ENCODE results near the gene USP24. TPM values are rescaled to one million over a fixed set of nuclear protein-coding genes. Genes with fewer than 3 reads are reported as not detected.

USP24 gene
- total RNA-seq, 1 experiment from 2014 or later = 38.5 TPM

DNA sequence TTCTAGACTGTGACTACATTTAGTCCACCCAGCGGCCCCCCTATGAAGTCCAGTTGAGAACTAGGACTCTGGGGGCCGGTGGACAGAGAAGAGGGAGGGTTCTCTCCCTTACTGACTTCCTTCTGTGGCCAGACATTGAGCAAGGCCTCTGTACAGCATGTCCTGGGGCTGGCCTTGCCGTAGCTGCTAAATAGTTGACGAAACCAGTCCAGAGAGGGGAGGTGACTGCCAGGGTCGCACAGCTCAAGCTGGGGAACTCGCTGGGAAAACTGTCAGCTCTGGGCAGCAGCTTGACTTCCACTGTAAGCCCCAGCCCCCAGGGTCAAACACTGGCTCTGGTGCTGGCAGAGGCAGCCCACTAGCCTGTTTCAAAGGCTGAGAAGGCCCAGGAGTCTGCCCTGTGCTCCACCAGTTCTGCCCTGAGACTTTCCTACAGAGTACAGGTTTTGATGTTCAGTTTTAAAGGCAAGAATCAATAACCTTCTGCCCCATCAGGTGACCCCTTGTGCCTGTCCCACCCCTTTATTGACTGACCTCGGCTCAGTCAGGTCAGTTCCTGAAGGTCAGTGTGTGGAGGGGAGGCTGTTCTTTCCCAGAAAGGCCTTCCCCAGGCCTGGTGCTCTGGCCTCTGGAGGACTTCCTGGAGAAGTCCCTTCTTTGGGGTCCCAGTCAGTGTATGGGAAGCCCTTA, 161.8 kb downstream of the USP24 start:
- Histone ChIP-seq H3K36me3 (ENCODE audit: low read depth, low read length) (no peaks in the 10 kb centered on the region), H3K4me3 (ENCODE audit: low read length) (no peak overlapping the region)

DNA sequence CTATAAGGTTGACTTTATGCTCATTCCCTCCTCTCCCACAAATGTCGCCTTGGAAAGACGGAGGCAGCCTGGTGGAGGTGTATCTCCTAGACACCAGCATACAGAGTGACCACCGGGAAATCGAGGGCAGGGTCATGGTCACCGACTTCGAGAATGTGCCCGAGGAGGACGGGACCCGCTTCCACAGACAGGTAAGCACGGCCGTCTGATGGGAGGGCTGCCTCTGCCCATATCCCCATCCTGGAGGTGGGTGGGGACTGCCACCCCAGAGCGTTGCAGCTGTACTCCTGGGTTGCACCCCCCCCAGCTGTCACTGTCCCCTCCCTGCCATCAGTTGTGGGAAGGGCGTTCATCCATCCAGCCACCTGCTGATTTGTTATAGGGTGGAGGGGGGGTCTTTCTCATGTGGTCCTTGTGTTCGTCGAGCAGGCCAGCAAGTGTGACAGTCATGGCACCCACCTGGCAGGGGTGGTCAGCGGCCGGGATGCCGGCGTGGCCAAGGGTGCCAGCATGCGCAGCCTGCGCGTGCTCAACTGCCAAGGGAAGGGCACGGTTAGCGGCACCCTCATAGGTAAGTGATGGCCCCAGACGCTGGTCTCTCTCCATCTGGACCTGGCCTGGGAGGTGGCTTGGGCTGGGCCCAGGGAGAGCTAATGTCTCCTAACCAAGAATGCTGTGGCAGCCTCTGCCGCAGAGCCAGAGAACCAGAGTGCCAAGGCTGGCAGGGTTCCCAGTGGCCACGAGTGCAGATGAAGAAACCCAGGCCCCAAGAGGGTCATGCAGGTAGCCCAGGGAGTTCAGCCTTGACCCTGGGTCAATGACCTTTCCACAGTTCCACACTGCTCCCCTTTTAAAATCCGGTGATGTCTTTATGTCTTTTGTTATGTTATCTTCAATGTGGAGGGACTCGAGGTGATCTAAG, 162.7 kb downstream of the USP24 start:
- H3K9me3 ChIP-seq (ENCODE audit: low read length) = no peaks in the 10 kb centered on the region
- no peaks in the 10 kb centered on the region for H3K27me3 ChIP-seq (ENCODE audit: low read length)
- H3K4me3 ChIP-seq (ENCODE audit: low read length) = no peak overlapping the region
- no peak overlapping the region for H2AFZ ChIP-seq (ENCODE audit: low read length)
- BruUV-seq (replicated peaks) = no TSS peak
- H3K9me2 ChIP-seq (replicated peaks; ENCODE audit: low read length) = no peaks in the 10 kb centered on the region
- POLR2A ChIA-PET (ENCODE audit: unreplicated experiment) = no interaction called here
- DNase-seq (no peak), ATAC-seq (no peak)
- H3K4me2 ChIP-seq (ENCODE audit: low read length) = no peak overlapping the region
- no peaks in the 10 kb centered on the region for H3K36me3 ChIP-seq (ENCODE audit: low read depth, low read length)
- H4K20me1 ChIP-seq (ENCODE audit: low read length) = no peaks in the 10 kb centered on the region
- no peaks in the 10 kb centered on the region for H3K79me2 ChIP-seq (ENCODE audit: low read length)
- TF ChIP-seq CTCF (conservative IDR thresholded peaks at IDR 0.05; ENCODE audit: low read depth, low read length) (no peak), EZH2 (IDR thresholded peaks at IDR 0.05; ENCODE audit: low read length, unreplicated experiment) (no peak), EZH2phosphoT487 (IDR thresholded peaks at IDR 0.05; ENCODE audit: borderline replicate concordance, low read length) (no peak)
- H3K9ac ChIP-seq (ENCODE audit: low read length) = no peak overlapping the region
- CTCF ChIA-PET = no interaction called here
- H3K4me1 ChIP-seq (ENCODE audit: insufficient read depth, low read length) = no peaks in the 10 kb centered on the region
- intact Hi-C loops (cut with micrococcal nuclease) = no loop called here
- H3F3A ChIP-seq (ENCODE audit: low read length, unreplicated experiment) = no peaks in the 10 kb centered on the region
- H3K27ac ChIP-seq (ENCODE audit: low read length) = no peak overlapping the region

More for the DNA sequence above, 161.8 kb downstream of the USP24 start:
- no peaks in the 10 kb centered on the region for H3K27me3 ChIP-seq (ENCODE audit: low read length)
- no peaks in the 10 kb centered on the region for H3K9me2 ChIP-seq (replicated peaks; ENCODE audit: low read length)
- DNase-seq (no peak), ATAC-seq (no peak)
- no peaks in the 10 kb centered on the region for H3K9me3 ChIP-seq (ENCODE audit: low read length)
- H3K27ac ChIP-seq (ENCODE audit: low read length) = no peak overlapping the region
- no peaks in the 10 kb centered on the region for H3K79me2 ChIP-seq (ENCODE audit: low read length)
- ChIA-PET CTCF (no interaction called here), POLR2A (ENCODE audit: unreplicated experiment) (no interaction called here)
- H3F3A ChIP-seq (ENCODE audit: low read length, unreplicated experiment) = no peaks in the 10 kb centered on the region
- no peak overlapping the region for H3K9ac ChIP-seq (ENCODE audit: low read length)
- no peak overlapping the region for H3K4me2 ChIP-seq (ENCODE audit: low read length)
- no peaks in the 10 kb centered on the region for H3K4me1 ChIP-seq (ENCODE audit: insufficient read depth, low read length)
- no peaks in the 10 kb centered on the region for H4K20me1 ChIP-seq (ENCODE audit: low read length)
- intact Hi-C loops (cut with micrococcal nuclease) = no loop called here
- BruUV-seq (replicated peaks) = no TSS peak
- TF ChIP-seq CTCF (conservative IDR thresholded peaks at IDR 0.05; ENCODE audit: low read depth, low read length) (no peak), EZH2 (IDR thresholded peaks at IDR 0.05; ENCODE audit: low read length, unreplicated experiment) (no peak), EZH2phosphoT487 (IDR thresholded peaks at IDR 0.05; ENCODE audit: borderline replicate concordance, low read length) (no peak)
- no peak overlapping the region for H2AFZ ChIP-seq (ENCODE audit: low read length)

DNA sequence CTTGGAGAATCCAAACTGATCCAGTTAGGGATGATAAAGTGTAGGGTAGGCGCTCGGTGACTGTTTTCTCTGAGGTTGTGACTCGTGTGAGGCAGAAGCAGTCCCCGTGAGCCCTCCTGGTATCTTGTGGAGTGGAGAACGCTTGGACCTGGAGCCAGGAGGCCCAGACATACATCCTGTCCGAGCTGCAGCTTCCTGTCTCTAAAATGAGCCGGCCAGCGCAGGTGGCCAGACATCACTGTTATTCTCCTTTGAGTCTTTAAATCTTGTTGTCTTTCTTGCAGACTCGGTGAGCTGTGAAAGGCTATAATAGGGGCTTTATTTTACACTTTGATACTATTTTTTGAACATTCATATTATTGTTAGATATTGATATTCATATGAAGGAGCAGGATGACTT, 163.5 kb downstream of the USP24 start:
- no peak overlapping the region for H2AFZ ChIP-seq (ENCODE audit: low read length)
- intact Hi-C loops (cut with micrococcal nuclease) = no loop called here
- ChIA-PET POLR2A (ENCODE audit: unreplicated experiment) (no interaction called here), CTCF (no interaction called here)
- no peaks in the 10 kb centered on the region for H3K36me3 ChIP-seq (ENCODE audit: low read depth, low read length)
- no peak overlapping the region for H3K4me2 ChIP-seq (ENCODE audit: low read length)
- no peaks in the 10 kb centered on the region for H3K27me3 ChIP-seq (ENCODE audit: low read length)
- H3K4me3 ChIP-seq (ENCODE audit: low read length) = no peak overlapping the region
- no peaks in the 10 kb centered on the region for H3K79me2 ChIP-seq (ENCODE audit: low read length)
- H3K4me1 ChIP-seq (ENCODE audit: insufficient read depth, low read length) = no peaks in the 10 kb centered on the region
- no peak overlapping the region for H3K9ac ChIP-seq (ENCODE audit: low read length)
- TF ChIP-seq EZH2phosphoT487 (IDR thresholded peaks at IDR 0.05; ENCODE audit: borderline replicate concordance, low read length) = no peak
- no peak for TF ChIP-seq CTCF (conservative IDR thresholded peaks at IDR 0.05; ENCODE audit: low read depth, low read length)
- TF ChIP-seq EZH2 (IDR thresholded peaks at IDR 0.05; ENCODE audit: low read length, unreplicated experiment) = no peak
- H3K9me3 ChIP-seq (ENCODE audit: low read length) = no peaks in the 10 kb centered on the region
- DNase-seq = no peak
- no peaks in the 10 kb centered on the region for H3K9me2 ChIP-seq (replicated peaks; ENCODE audit: low read length)
- no peak for ATAC-seq
- H3F3A ChIP-seq (ENCODE audit: low read length, unreplicated experiment) = no peaks in the 10 kb centered on the region
- no TSS peak for BruUV-seq (replicated peaks)
- no peaks in the 10 kb centered on the region for H4K20me1 ChIP-seq (ENCODE audit: low read length)
- no peak overlapping the region for H3K27ac ChIP-seq (ENCODE audit: low read length)

All from PC-3 (cell line).